Heart left ventricle (tissue), 13 donors: ENCODE measurements around the gene PFKFB2.
A peak's percentile ranks its signal among the peaks of the same experiment; 100 is the strongest.

Source experiments
- CTCF ChIP-seq, 12 donors: fragments of 200-600 bp; sonication (generic) in 4 of 12; IDR thresholded peaks; one replicate each; pipeline versions ENCODE4 v1.5.0 to v1.8.0; 2018 to 2022; ENCODE audit warnings: antibody characterized with exemption in 12 of 12, mild to moderate bottlenecking in 5 of 12
- POLR2A ChIP-seq, 2 donors: fragments of 450-650 bp; IDR thresholded peaks; one replicate each; pipeline ENCODE4 v1.6.1; 2017; ENCODE audit warnings: antibody characterized with exemption in 2 of 2, mild to moderate bottlenecking in 2 of 2, moderate library complexity in 2 of 2
- donor health status: ischemic (EF 13 %, LVEDD 7.1; RV severe dilation, severe dysfunction).
- donor health status: DM: no; HTN: yes; CAD: no.
- donor health status: DM: no; HTN: no; CAD: no.
- donor health status: ischemic (EF 25% LVEDD 6.9; RV normal size, moderate dysfunction).
- donor health status: ischemic (EF 25% LVEDD 5.7; RV mildly dilated, moderate dysfunction).
- donor health status: ischemic (EF 35%, LVEDD 5.7; RV mildly dilated, moderate dysfunction).
- donor health status: nonischemic (EF 11% LVEDD 7.7; RV severe dilation, severe dysfunction).
- donor health status: DM: yes; HTN: yes; CAD: no.
- donor health status: PGD.
- donor health status: ischemic (EF 29% LVEDD 5.4; RV normal size, mild dysfunction).
- donor health status: nonischemic (EF 23%, LVEDD 6.1; RV moderate dilation, normal function).

GRCh38 chr1:207004931-207005830 lies 47.9 kb upstream of the PFKFB2 start:
- TF ChIP-seq POLR2A (IDR thresholded peaks at IDR 0.05) = no peak
- peak; percentile 39 to 69 (median 55) for TF ChIP-seq CTCF (IDR thresholded peaks at IDR 0.05)
